ENCODE data around the gene ZDHHC4.

DNA sequence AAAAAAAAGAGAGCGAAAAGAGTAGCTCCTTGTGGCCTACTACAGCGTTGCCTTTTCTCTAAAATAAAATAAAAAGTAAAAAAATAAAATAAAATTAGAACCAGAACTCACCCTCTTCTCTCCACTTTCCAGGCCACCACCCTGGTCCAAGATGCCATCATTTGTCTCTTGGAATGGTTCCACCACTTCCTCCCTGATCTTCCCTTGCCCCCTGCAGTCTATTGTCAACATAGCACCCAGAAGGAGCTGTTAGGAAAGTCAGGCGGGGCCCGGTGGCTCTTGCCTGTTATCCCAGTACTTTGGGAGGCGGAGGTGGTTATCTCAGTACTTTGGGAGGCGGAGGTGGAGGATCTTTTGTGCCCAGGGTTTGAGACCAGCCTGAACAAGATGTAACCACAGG is 18.4 kb upstream of the ZDHHC4 start:
- TF ChIP-seq, protein P1, sequence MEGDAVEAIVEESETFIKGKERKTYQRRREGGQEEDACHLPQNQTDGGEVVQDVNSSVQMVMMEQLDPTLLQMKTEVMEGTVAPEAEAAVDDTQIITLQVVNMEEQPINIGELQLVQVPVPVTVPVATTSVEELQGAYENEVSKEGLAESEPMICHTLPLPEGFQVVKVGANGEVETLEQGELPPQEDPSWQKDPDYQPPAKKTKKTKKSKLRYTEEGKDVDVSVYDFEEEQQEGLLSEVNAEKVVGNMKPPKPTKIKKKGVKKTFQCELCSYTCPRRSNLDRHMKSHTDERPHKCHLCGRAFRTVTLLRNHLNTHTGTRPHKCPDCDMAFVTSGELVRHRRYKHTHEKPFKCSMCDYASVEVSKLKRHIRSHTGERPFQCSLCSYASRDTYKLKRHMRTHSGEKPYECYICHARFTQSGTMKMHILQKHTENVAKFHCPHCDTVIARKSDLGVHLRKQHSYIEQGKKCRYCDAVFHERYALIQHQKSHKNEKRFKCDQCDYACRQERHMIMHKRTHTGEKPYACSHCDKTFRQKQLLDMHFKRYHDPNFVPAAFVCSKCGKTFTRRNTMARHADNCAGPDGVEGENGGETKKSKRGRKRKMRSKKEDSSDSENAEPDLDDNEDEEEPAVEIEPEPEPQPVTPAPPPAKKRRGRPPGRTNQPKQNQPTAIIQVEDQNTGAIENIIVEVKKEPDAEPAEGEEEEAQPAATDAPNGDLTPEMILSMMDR (IDR thresholded peaks at IDR 0.05) = peak in 1 of 3 experiments; percentile 32
- TF ChIP-seq POLR2A (IDR thresholded peaks at IDR 0.05) = no peak
